Measurements from ENCODE around the gene DACH1. TPM values are rescaled to one million over a fixed set of nuclear protein-coding genes. Genes with fewer than 3 reads are reported as not detected.

The DACH1 gene
- total RNA-seq, 4 donors from 2014 or later: 0.98 to 1.6 (median 1.0) TPM

DNA sequence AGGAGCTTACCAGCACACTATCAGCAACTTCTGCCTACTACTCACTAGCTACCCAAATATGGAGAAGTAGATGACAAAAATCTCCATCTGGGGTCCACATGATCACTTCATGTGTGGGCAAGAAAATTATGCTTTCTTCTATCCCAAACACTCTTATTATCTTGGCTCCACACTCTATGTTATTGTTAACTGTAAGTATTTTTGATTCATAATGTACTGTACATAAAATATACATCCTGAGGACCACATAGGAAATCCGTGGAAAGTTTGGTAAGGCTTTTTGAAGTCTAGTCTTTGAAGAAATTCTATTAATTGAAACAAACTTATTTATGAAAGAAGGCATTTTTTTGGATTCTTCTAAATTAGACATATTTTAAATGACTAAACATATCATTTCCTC lies 378.8 kb downstream of the DACH1 start:
- ATAC-seq: no peak
- H3K4me1 ChIP-seq: no peaks in the 10 kb centered on the region
- TF ChIP-seq, protein P1, sequence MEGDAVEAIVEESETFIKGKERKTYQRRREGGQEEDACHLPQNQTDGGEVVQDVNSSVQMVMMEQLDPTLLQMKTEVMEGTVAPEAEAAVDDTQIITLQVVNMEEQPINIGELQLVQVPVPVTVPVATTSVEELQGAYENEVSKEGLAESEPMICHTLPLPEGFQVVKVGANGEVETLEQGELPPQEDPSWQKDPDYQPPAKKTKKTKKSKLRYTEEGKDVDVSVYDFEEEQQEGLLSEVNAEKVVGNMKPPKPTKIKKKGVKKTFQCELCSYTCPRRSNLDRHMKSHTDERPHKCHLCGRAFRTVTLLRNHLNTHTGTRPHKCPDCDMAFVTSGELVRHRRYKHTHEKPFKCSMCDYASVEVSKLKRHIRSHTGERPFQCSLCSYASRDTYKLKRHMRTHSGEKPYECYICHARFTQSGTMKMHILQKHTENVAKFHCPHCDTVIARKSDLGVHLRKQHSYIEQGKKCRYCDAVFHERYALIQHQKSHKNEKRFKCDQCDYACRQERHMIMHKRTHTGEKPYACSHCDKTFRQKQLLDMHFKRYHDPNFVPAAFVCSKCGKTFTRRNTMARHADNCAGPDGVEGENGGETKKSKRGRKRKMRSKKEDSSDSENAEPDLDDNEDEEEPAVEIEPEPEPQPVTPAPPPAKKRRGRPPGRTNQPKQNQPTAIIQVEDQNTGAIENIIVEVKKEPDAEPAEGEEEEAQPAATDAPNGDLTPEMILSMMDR (IDR thresholded peaks at IDR 0.05 in 4 of 5, conservative IDR thresholded peaks at IDR 0.05 in 1 of 5): no peak
- TF ChIP-seq POLR2A (IDR thresholded peaks at IDR 0.05): no peak
- no peak overlapping the region for H3K27ac ChIP-seq
- intact Hi-C loops (cut with DNase I; ENCODE audit: low total_unique reads): no loop called here
- H3K9me3 ChIP-seq: no peaks in the 10 kb centered on the region
- no peak for DNase-seq
- in situ Hi-C loops (cut with MboI; ENCODE audit: low sequenced_read_pairs in 4 of 4): no loop called here
- no peaks in the 10 kb centered on the region for H3K27me3 ChIP-seq
- H3K4me3 ChIP-seq: no peak overlapping the region
- H3K36me3 ChIP-seq: no peaks in the 10 kb centered on the region

DNA sequence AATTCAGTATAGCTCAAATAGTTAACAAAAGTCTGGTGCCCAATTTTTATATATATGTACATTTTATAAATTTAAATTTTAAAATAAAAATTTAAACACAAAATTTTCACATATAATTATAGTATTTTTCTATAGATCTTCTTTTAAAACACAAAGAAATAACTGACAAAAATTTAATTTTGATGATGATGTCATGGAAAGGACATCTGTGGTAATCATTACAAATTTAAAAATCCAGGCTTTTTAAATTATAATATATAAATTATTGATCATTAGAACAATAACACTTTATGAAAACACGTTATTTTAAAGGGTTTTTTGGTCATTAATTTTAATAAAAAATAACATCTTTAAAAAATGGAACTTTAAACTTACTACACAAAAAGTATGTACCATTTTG lies 381.1 kb downstream of the DACH1 start:
- H3K4me3 ChIP-seq: no peak overlapping the region
- no peak for TF ChIP-seq POLR2A (IDR thresholded peaks at IDR 0.05)
- TF ChIP-seq, protein P1 (IDR thresholded peaks at IDR 0.05 in 4 of 5, conservative IDR thresholded peaks at IDR 0.05 in 1 of 5): no peak
- no peak overlapping the region for H3K27ac ChIP-seq
- ATAC-seq (no peak), DNase-seq (no peak)
- intact Hi-C loops (cut with DNase I; ENCODE audit: low total_unique reads) (no loop called here), in situ Hi-C loops (cut with MboI; ENCODE audit: low sequenced_read_pairs in 4 of 4) (no loop called here)
- H3K27me3 ChIP-seq: no peaks in the 10 kb centered on the region
- H3K9me3 ChIP-seq: no peaks in the 10 kb centered on the region
- no peaks in the 10 kb centered on the region for H3K36me3 ChIP-seq
- no peaks in the 10 kb centered on the region for H3K4me1 ChIP-seq

DNA sequence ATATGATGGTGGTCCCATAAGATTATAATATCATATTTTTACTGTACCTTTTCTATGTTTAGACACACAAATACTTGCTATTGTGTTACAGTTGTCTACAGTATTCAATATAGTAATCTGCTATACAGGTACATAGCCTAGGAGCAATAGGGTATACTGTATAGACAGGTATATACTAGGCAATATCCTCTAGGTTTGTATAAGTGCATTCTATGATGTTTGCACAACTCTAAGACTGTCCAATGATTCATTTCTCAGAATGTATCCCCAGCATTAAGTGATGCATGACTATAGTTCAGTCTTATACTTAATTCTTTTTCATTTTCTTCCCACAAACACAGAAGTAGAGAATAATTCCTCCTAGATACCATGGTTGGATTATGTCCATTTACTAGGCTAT lies 383.3 kb downstream of the DACH1 start:
- intact Hi-C loops (cut with DNase I; ENCODE audit: low total_unique reads): no loop called here
- no peaks in the 10 kb centered on the region for H3K36me3 ChIP-seq
- no peaks in the 10 kb centered on the region for H3K4me1 ChIP-seq
- in situ Hi-C loops (cut with MboI; ENCODE audit: low sequenced_read_pairs in 4 of 4): no loop called here
- ATAC-seq (no peak), DNase-seq (no peak)
- no peaks in the 10 kb centered on the region for H3K9me3 ChIP-seq
- TF ChIP-seq, protein P1 (IDR thresholded peaks at IDR 0.05 in 4 of 5, conservative IDR thresholded peaks at IDR 0.05 in 1 of 5): no peak
- no peak for TF ChIP-seq POLR2A (IDR thresholded peaks at IDR 0.05)
- no peaks in the 10 kb centered on the region for H3K27me3 ChIP-seq
- no peak overlapping the region for H3K4me3 ChIP-seq
- no peak overlapping the region for H3K27ac ChIP-seq

DNA sequence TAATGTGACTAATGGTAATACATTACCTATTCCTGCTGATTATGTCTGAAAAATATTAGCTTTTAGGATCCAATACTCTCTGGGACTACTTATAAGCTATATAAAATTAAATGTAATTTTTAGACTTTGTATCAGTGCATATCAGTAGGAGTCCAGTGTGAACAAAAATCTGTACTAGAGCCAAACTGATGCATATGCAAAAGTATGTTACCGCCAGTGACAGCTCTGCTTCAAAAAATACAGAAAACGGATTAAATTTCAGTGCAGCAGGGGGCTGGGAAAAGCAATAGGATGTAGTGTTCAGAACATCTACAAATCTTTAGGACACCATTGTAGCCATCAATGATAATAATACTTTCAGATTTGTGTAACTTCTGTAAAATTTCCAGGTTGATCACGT lies 385.5 kb downstream of the DACH1 start:
- no peak for DNase-seq
- ATAC-seq: no peak
- in situ Hi-C loops (cut with MboI; ENCODE audit: low sequenced_read_pairs in 4 of 4): no loop called here
- H3K36me3 ChIP-seq: no peaks in the 10 kb centered on the region
- intact Hi-C loops (cut with DNase I; ENCODE audit: low total_unique reads): no loop called here
- H3K4me1 ChIP-seq: no peaks in the 10 kb centered on the region
- H3K4me3 ChIP-seq: no peak overlapping the region
- H3K27me3 ChIP-seq: no peaks in the 10 kb centered on the region
- TF ChIP-seq POLR2A (IDR thresholded peaks at IDR 0.05): no peak
- TF ChIP-seq, protein P1 (IDR thresholded peaks at IDR 0.05 in 4 of 5, conservative IDR thresholded peaks at IDR 0.05 in 1 of 5): no peak
- no peaks in the 10 kb centered on the region for H3K9me3 ChIP-seq
- H3K27ac ChIP-seq: no peak overlapping the region

DNA sequence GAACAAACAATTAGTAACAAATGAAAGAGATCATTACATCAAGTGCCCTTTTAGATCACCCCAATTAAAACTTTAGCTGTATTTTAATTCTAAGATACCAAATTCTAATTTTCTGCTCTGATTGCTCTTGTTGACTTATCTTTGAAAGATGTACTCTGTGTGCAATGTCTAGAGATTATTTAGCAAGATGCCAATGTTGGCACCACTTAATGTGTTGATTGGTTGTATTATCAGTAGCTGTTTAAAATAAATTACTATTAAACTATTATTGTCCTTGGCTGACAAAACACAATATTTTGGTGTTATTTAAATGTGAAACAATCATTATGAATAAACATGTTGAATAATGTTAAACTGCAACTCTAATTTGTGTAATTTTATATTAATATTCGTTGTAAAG lies 386.0 kb downstream of the DACH1 start:
- in situ Hi-C loops (cut with MboI; ENCODE audit: low sequenced_read_pairs in 4 of 4) (no loop called here), intact Hi-C loops (cut with DNase I; ENCODE audit: low total_unique reads) (no loop called here)
- DNase-seq (no peak), ATAC-seq (no peak)
- no peak for TF ChIP-seq POLR2A (IDR thresholded peaks at IDR 0.05)
- TF ChIP-seq, protein P1 (IDR thresholded peaks at IDR 0.05 in 4 of 5, conservative IDR thresholded peaks at IDR 0.05 in 1 of 5): no peak
- Histone ChIP-seq H3K27me3 (no peaks in the 10 kb centered on the region), H3K36me3 (no peaks in the 10 kb centered on the region), H3K4me3 (no peak overlapping the region), H3K4me1 (no peaks in the 10 kb centered on the region), H3K9me3 (no peaks in the 10 kb centered on the region), H3K27ac (no peak overlapping the region)
